T1000 (cell line): ENCODE data around the gene ANKS1B.

ENCODE experiments used
- DNase-seq: peaks from one replicate; lab custom pipeline; 2025; ENCODE audit warnings: mixed read lengths; lab: John Stamatoyannopoulos, UW

ANKS1B gene

GRCh38 chr12:99192489-99192888 is 792.2 kb downstream of the ANKS1B start:
- no peak for DNase-seq

GRCh38 chr12:99176871-99177270 is 807.9 kb downstream of the ANKS1B start:
- DNase-seq = no peak

- DNase-seq = no peak
Observed at GRCh38 chr12:99170461-99170860, 814.3 kb downstream of the ANKS1B start.

GRCh38 chr12:99170037-99170436 is 814.7 kb downstream of the ANKS1B start:
- no peak for DNase-seq

- DNase-seq = no peak
Observed at GRCh38 chr12:99157946-99158345, 826.8 kb downstream of the ANKS1B start.

- DNase-seq = no peak
Observed at GRCh38 chr12:99154983-99155336, 829.8 kb downstream of the ANKS1B start.

GRCh38 chr12:99154216-99154982 is 830.3 kb downstream of the ANKS1B start:
- no peak for DNase-seq

GRCh38 chr12:99153293-99153692 is 831.4 kb downstream of the ANKS1B start:
- DNase-seq = no peak

GRCh38 chr12:99152337-99152736 is 832.4 kb downstream of the ANKS1B start:
- DNase-seq = no peak

- no peak for DNase-seq
Observed at GRCh38 chr12:99151744-99152143, 833.0 kb downstream of the ANKS1B start.

GRCh38 chr12:99147130-99147529 is 837.6 kb downstream of the ANKS1B start:
- no peak for DNase-seq

GRCh38 chr12:99146730-99147129 is 838.0 kb downstream of the ANKS1B start:
- DNase-seq = no peak

- no peak for DNase-seq
Observed at GRCh38 chr12:99146185-99146584, 838.6 kb downstream of the ANKS1B start.

GRCh38 chr12:99142651-99143050 is 842.1 kb downstream of the ANKS1B start:
- DNase-seq = no peak

GRCh38 chr12:99140017-99140720 is 844.6 kb downstream of the ANKS1B start:
- DNase-seq = no peak

GRCh38 chr12:99138393-99138792 is 846.3 kb downstream of the ANKS1B start:
- DNase-seq = no peak

GRCh38 chr12:99137124-99137855 is 847.4 kb downstream of the ANKS1B start:
- DNase-seq = no peak

- DNase-seq = no peak
Observed at GRCh38 chr12:99136516-99136915, 848.2 kb downstream of the ANKS1B start.

- no peak for DNase-seq
Observed at GRCh38 chr12:99135376-99135775, 849.4 kb downstream of the ANKS1B start.

- no peak for DNase-seq
Observed at GRCh38 chr12:99133401-99133800, 851.3 kb downstream of the ANKS1B start.

- DNase-seq = peak; percentile 56
Observed at GRCh38 chr12:99131751-99132199, 853.0 kb downstream of the ANKS1B start.

- DNase-seq = peak; percentile 2
Observed at GRCh38 chr12:99130808-99131553, 853.8 kb downstream of the ANKS1B start.
